RWPE2 (cell line): ENCODE data around the gene FOXQ1.

Experiments used
- ATAC-seq: fragments of 200-7000 bp; cut with Tn5 transposase; 3 replicates; pipeline ENCODE4 v1.9.1; 2021; ENCODE audit warnings: low read depth
- DNase-seq: peaks from one replicate; pipeline ENCODE4 v3.0.0-alpha.2; 2020; ENCODE audit warnings: low spot score
- H3K27ac ChIP-seq: fragments of 450-650 bp; 2 replicates; pipeline ENCODE4 v1.5.1; 2017; ENCODE audit warnings: mild to moderate bottlenecking; ENCODE audit not compliant: poor library complexity, severe bottlenecking
- H3K27me3 ChIP-seq: fragments of 250-450 bp; sonication (Bioruptor Pico); 2 replicates; pipeline ENCODE4 v1.5.1; 2021; ENCODE audit warnings: mild to moderate bottlenecking, moderate library complexity; ENCODE audit not compliant: insufficient read depth, poor library complexity, severe bottlenecking
- H3K36me3 ChIP-seq: fragments of 250-450 bp; sonication (Bioruptor Pico); 2 replicates; pipeline ENCODE4 v1.5.1; 2020; ENCODE audit warnings: low read depth, mild to moderate bottlenecking, moderate library complexity
- H3K4me1 ChIP-seq: fragments of 250-450 bp; sonication (Bioruptor Pico); 2 replicates; pipeline ENCODE4 v1.5.1; 2021; ENCODE audit warnings: mild to moderate bottlenecking, moderate library complexity; ENCODE audit not compliant: insufficient read depth, poor library complexity, severe bottlenecking
- H3K4me3 ChIP-seq: fragments of 250-450 bp; sonication (Bioruptor Pico); 2 replicates; pipeline ENCODE4 v1.5.1; 2021; ENCODE audit warnings: mild to moderate bottlenecking, moderate library complexity; ENCODE audit not compliant: severe bottlenecking
- H3K9me3 ChIP-seq: fragments of 250-450 bp; sonication (Bioruptor Pico); 2 replicates; pipeline ENCODE4 v1.5.1; 2021; ENCODE audit warnings: mild to moderate bottlenecking, moderate library complexity; ENCODE audit not compliant: severe bottlenecking
- CTCF ChIP-seq: fragments of 450-650 bp; IDR thresholded peaks from one replicate; pipeline ENCODE4 v1.5.1; 2017; ENCODE audit warnings: mild to moderate bottlenecking, moderate library complexity; ENCODE audit not compliant: poor library complexity, severe bottlenecking

FOXQ1 gene

GRCh38 chr6:1264619-1265445 lies 47.1 kb upstream of the FOXQ1 start:
- no peak for TF ChIP-seq CTCF
- Histone ChIP-seq H3K27me3 (no peaks in the 10 kb centered on the region), H3K36me3 (no peaks in the 10 kb centered on the region), H3K27ac (no peak overlapping the region), H3K9me3 (no peaks in the 10 kb centered on the region), H3K4me1 (peaks cover 9% of the 10 kb centered on the region), H3K4me3 (no peak overlapping the region)
- ATAC-seq (no peak), DNase-seq (no peak)

GRCh38 chr6:1266686-1267056 lies 45.2 kb upstream of the FOXQ1 start:
- Histone ChIP-seq H3K27ac (peak overlapping the region; percentile 53), H3K27me3 (no peaks in the 10 kb centered on the region), H3K4me3 (no peak overlapping the region), H3K36me3 (no peaks in the 10 kb centered on the region), H3K9me3 (no peaks in the 10 kb centered on the region), H3K4me1 (peaks cover 12% of the 10 kb centered on the region)
- TF ChIP-seq CTCF: no peak
- DNase-seq (no peak), ATAC-seq (no peak)

- no peak for TF ChIP-seq CTCF
- Histone ChIP-seq H3K9me3 (no peaks in the 10 kb centered on the region), H3K27ac (peak overlapping the region; percentile 53), H3K27me3 (no peaks in the 10 kb centered on the region), H3K4me3 (no peak overlapping the region), H3K4me1 (peaks cover 12% of the 10 kb centered on the region), H3K36me3 (no peaks in the 10 kb centered on the region)
- ATAC-seq (peak; percentile 86), DNase-seq (no peak)
Measured at GRCh38 chr6:1267057-1267732, 44.7 kb upstream of the FOXQ1 start.

GRCh38 chr6:1267790-1268762 lies 43.8 kb upstream of the FOXQ1 start:
- H3K27ac ChIP-seq: peak overlapping the region; percentile 53
- no peaks in the 10 kb centered on the region for H3K27me3 ChIP-seq
- no peaks in the 10 kb centered on the region for H3K36me3 ChIP-seq
- no peak for TF ChIP-seq CTCF
- H3K4me3 ChIP-seq: no peak overlapping the region
- peaks cover 2% of the 10 kb centered on the region for H3K9me3 ChIP-seq
- ATAC-seq: no peak
- DNase-seq: no peak
- peaks cover 12% of the 10 kb centered on the region for H3K4me1 ChIP-seq
